K562 (cell line): Measurements from ENCODE around the gene NCCRP1. TPM values are rescaled to one million over a fixed set of nuclear protein-coding genes. Genes with fewer than 3 reads are reported as not detected.

Source experiments
- ATF2 ChIP-seq: sonication (generic); formaldehyde crosslinking; IDR thresholded peaks from 2 replicates; pipeline ENCODE4 v1.8.1; 2022; ENCODE audit warnings: missing genetic modification reagents
- FOXK2 ChIP-seq, 2 experiments: fragments of 450-650 bp; IDR thresholded peaks in 1 of 2; conservative IDR thresholded peaks in 1 of 2; 2 replicates each; pipeline ENCODE4 v1.6.1; 2016; ENCODE audit warnings: low read depth in 2 of 2, mild to moderate bottlenecking in 1 of 2
- HDAC2 ChIP-seq: fragments of 450-650 bp; IDR thresholded peaks from 2 replicates; pipeline ENCODE4 v1.6.1; 2016; ENCODE audit warnings: mild to moderate bottlenecking
- L3MBTL2 ChIP-seq: fragments of 450-650 bp; IDR thresholded peaks from 2 replicates; pipeline ENCODE4 v1.6.1; 2016; ENCODE audit warnings: mild to moderate bottlenecking, moderate library complexity
- LCOR ChIP-seq: sonication (generic); formaldehyde crosslinking; IDR thresholded peaks from 2 replicates; pipeline ENCODE4 v1.8.0; 2022; ENCODE audit warnings: mild to moderate bottlenecking, missing genetic modification reagents
- POLR2AphosphoS2 ChIP-seq: IDR thresholded peaks from 2 replicates; pipeline ENCODE4 v1.6.1; 2012; ENCODE audit warnings: low read length, improper control_type of control experiment
- SNIP1 ChIP-seq: fragments of 450-650 bp; IDR thresholded peaks from 2 replicates; pipeline ENCODE4 v1.7.1; 2017; ENCODE audit warnings: low read depth, mild to moderate bottlenecking
- TFAM ChIP-seq: fragments of 250-450 bp; sonication (Bioruptor Pico); conservative IDR thresholded peaks from 2 replicates; pipeline ENCODE4 v1.5.0; 2021; ENCODE audit warnings: mild to moderate bottlenecking, moderate library complexity
- ZNF311 ChIP-seq: fragments of 250-450 bp; sonication (Bioruptor Pico); IDR thresholded peaks from 2 replicates; pipeline ENCODE4 v1.4.0; 2020; ENCODE audit warnings: mild to moderate bottlenecking, moderate library complexity
- ZNF318 ChIP-seq, 2 experiments: fragments of 450-650 bp; IDR thresholded peaks; 2 replicates each; pipeline ENCODE4 v1.6.1; 2016; ENCODE audit warnings: mild to moderate bottlenecking in 2 of 2, borderline replicate concordance in 1 of 2, low read depth in 1 of 2, moderate library complexity in 1 of 2
- ZNF518B ChIP-seq: fragments of 250-450 bp; sonication (Bioruptor Pico); IDR thresholded peaks from 2 replicates; pipeline ENCODE4 v1.5.0; 2021; ENCODE audit warnings: mild to moderate bottlenecking, moderate library complexity
- ZNF586 ChIP-seq: fragments of 450-650 bp; formaldehyde crosslinking; conservative IDR thresholded peaks from 2 replicates; pipeline ENCODE4 v1.4.0; 2020; ENCODE audit warnings: mild to moderate bottlenecking, moderate library complexity
- ZNF695 ChIP-seq: fragments of 450-650 bp; formaldehyde crosslinking; IDR thresholded peaks from 2 replicates; pipeline ENCODE4 v1.4.0; 2020; ENCODE audit warnings: mild to moderate bottlenecking, moderate library complexity
- polyA plus RNA-seq, 8 experiments: library from polyadenylated mRNA; depleted of rRNA in 4 of 8; stranded (reverse) in 5 of 8; unstranded in 3 of 8; fragments of >200 nt; fragmentation: Nextera tagmentation in 2 of 8; fragmentation: Illumina TruSeq in 1 of 8; extraction: Ambion mirVana in 2 of 8; extraction: Trizol in 1 of 8; gene quantifications; 2 replicates each; pipeline versions ENCODE4 v1.2.1 to v1.2.3, GENCODE V29; 2011 to 2014; ENCODE audit warnings: inconsistent platforms in 1 of 8, missing spikeins in 1 of 8
- total RNA-seq, 7 experiments: library from RNA; depleted of rRNA in 6 of 7; stranded (reverse); fragments of >200 nt in 6 of 7; fragmentation: Illumina TruSeq in 2 of 7; extraction: Trizol in 2 of 7; gene quantifications; 2 replicates each; pipeline versions ENCODE4 v1.2.1 to v1.2.3, GENCODE V29; 2011 to 2021; ENCODE audit warnings: low replicate concordance in 1 of 7
- TF ChIP-seq, protein P1 (sequence below), 2 experiments: fragments of 200-800 bp in 1 of 2; sonication (Bioruptor generic) in 1 of 2; sonication (generic) in 1 of 2; formaldehyde crosslinking in 1 of 2; IDR thresholded peaks in 1 of 2; conservative IDR thresholded peaks in 1 of 2; 2 replicates each; pipeline versions ENCODE4 v1.5.0 to v1.6.1; 2016 to 2020; ENCODE audit warnings: missing compliant biosample characterization in 1 of 2, missing genetic modification characterization in 1 of 2, missing genetic modification reagents in 1 of 2

Gene NCCRP1
- total and polyA plus RNA-seq, 9 of the 15 experiments (the other 6 are each of a cell fraction or from before 2014, with no cell fraction given), result 0.05 TPM; not detected in 8

DNA sequence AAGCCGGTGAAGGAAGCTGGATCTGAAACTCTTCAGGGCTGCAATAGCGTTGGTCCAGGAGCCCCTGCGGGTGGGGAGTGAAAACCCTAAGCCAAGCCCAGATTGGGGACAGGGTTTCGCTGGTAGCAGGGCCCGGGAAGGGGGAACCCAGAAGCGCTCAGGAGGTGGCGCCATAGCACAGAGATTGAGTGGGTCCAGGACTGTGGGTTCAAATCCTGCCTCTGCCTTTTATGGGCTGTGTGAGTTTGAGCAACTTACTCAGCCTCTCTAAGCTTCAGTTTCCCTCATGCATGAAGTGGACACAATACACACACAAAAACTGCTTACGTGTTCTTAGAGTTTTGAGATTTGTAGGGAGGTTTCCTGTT is 15.6 kb downstream of the NCCRP1 start (continued):
- TF ChIP-seq ZNF518B (CRISPR knock-in tag) (no peak), ATF2 (CRISPR knock-in tag) (no peak), ZNF695 (CRISPR knock-in tag) (no peak), ZNF318 (IDR thresholded peaks at IDR 0.05; ENCODE audit: borderline replicate concordance in 1 of 2, low read depth in 1 of 2) (no peak), TFAM (no peak), ZNF586 (CRISPR knock-in tag) (no peak), FOXK2 (conservative IDR thresholded peaks at IDR 0.05 in 1 of 2, IDR thresholded peaks at IDR 0.05 in 1 of 2; ENCODE audit: low read depth in 2 of 2) (no peak), ZNF311 (CRISPR knock-in tag) (no peak), LCOR (no peak), POLR2AphosphoS2 (no peak), HDAC2 (peak; percentile 48; the same call in 1 of the 2 replicates), L3MBTL2 (0 out of 2 replicates have a peak, but pooled peaks have one; percentile 24), SNIP1 (no peak)
- TF ChIP-seq, protein P1, sequence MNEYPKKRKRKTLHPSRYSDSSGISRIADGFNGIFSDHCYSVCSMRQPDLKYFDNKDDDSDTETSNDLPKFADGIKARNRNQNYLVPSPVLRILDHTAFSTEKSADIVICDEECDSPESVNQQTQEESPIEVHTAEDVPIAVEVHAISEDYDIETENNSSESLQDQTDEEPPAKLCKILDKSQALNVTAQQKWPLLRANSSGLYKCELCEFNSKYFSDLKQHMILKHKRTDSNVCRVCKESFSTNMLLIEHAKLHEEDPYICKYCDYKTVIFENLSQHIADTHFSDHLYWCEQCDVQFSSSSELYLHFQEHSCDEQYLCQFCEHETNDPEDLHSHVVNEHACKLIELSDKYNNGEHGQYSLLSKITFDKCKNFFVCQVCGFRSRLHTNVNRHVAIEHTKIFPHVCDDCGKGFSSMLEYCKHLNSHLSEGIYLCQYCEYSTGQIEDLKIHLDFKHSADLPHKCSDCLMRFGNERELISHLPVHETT (CRISPR knock-in tag; conservative IDR thresholded peaks at IDR 0.05 in 1 of 2, IDR thresholded peaks at IDR 0.05 in 1 of 2), result no peak
